ENCODE measurements around the gene PDZD11. TPM values are rescaled to one million over a fixed set of nuclear protein-coding genes. Genes with fewer than 3 reads are reported as not detected.
A peak's percentile ranks its signal among the peaks of the same experiment; 100 is the strongest.

Gene PDZD11
- total and polyA plus RNA-seq, 2 donors (not counting 1 experiment from before 2014, with no cell fraction given), result 53.3 to 142 TPM

DNA sequence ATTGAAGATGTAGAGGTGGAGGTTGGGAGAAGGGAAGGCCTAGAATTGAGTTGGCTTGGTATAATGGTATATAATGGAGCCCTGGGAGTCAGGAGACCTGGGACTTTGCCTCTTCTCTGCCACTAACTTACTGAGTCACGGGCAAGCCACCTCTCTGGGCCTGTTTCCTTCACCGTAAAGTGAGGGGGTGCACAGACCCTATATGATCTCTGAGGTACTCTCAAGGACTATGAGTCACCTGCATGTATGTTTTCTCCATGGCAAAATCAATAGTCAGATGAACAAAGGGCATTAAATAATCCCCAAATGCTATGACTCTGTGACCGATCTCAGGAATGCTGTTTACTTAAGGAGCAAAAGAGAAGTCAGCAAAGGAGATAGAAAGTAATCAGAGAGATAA lies 34.8 kb downstream of the PDZD11 start:
- Histone ChIP-seq H3K9ac (ENCODE audit: insufficient read depth, low read length) (no peak overlapping the region), H3K4me2 (ENCODE audit: extremely low read depth, insufficient read depth, low read length) (no peak overlapping the region), H3K27ac (ENCODE audit: insufficient read depth, low read length) (no peak overlapping the region), H3K4me3 (replicated peaks in 1 of 4; ENCODE audit: control extremely low read depth in 1 of 4, insufficient read depth in 1 of 4, low read depth in 3 of 4, low read length in 4 of 4) (no peak overlapping the region), H3K27me3 (ENCODE audit: control insufficient read depth, insufficient read depth, low read length) (no peaks in the 10 kb centered on the region), H2AFZ (ENCODE audit: low read length) (no peak overlapping the region), H3K4me1 (ENCODE audit: control insufficient read depth, extremely low read depth, insufficient read depth, low read length) (no peaks in the 10 kb centered on the region), H3K9me3 (ENCODE audit: control insufficient read depth, insufficient read depth, low read depth, low read length) (no peaks in the 10 kb centered on the region), H3K36me3 (ENCODE audit: control insufficient read depth, insufficient read depth, low read length) (no peaks in the 10 kb centered on the region), H4K20me1 (ENCODE audit: control insufficient read depth, extremely low read depth, insufficient read depth, low read length) (no peaks in the 10 kb centered on the region), H3K79me2 (ENCODE audit: control insufficient read depth, insufficient read depth, low read length) (no peaks in the 10 kb centered on the region)
- DNase-seq (ENCODE audit: low read depth in 2 of 2), result no peak
- TF ChIP-seq, protein P1, sequence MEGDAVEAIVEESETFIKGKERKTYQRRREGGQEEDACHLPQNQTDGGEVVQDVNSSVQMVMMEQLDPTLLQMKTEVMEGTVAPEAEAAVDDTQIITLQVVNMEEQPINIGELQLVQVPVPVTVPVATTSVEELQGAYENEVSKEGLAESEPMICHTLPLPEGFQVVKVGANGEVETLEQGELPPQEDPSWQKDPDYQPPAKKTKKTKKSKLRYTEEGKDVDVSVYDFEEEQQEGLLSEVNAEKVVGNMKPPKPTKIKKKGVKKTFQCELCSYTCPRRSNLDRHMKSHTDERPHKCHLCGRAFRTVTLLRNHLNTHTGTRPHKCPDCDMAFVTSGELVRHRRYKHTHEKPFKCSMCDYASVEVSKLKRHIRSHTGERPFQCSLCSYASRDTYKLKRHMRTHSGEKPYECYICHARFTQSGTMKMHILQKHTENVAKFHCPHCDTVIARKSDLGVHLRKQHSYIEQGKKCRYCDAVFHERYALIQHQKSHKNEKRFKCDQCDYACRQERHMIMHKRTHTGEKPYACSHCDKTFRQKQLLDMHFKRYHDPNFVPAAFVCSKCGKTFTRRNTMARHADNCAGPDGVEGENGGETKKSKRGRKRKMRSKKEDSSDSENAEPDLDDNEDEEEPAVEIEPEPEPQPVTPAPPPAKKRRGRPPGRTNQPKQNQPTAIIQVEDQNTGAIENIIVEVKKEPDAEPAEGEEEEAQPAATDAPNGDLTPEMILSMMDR (conservative IDR thresholded peaks at IDR 0.05 in 1 of 2, IDR thresholded peaks at IDR 0.05 in 1 of 2; ENCODE audit: low read depth in 1 of 2, low read length in 2 of 2), result no peak
- TF ChIP-seq EZH2 (IDR thresholded peaks at IDR 0.05; ENCODE audit: low read length, missing control alignments), result no peak

DNA sequence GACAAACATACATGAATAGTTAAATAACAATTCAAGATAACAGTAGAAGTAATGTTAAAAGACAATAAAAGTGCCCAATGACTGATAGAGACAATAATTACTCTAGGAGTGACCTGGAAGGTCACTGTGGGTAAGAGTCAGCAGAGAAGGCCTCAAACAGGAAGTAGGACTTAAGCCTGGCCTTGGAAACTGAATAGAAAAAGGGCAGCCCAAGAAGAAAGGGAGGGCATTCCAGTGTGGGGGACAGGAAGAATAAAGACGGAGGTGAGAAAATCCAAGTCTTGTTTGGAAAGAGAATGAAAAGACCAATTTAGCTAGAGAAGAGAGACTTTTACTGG lies 35.7 kb downstream of the PDZD11 start:
- no peak for DNase-seq (ENCODE audit: low read depth in 2 of 2)
- Histone ChIP-seq H3K9me3 (ENCODE audit: control insufficient read depth, insufficient read depth, low read depth, low read length) (no peaks in the 10 kb centered on the region), H3K27me3 (ENCODE audit: control insufficient read depth, insufficient read depth, low read length) (no peaks in the 10 kb centered on the region), H4K20me1 (ENCODE audit: control insufficient read depth, extremely low read depth, insufficient read depth, low read length) (no peaks in the 10 kb centered on the region), H3K4me3 (replicated peaks in 1 of 4; ENCODE audit: control extremely low read depth in 1 of 4, insufficient read depth in 1 of 4, low read depth in 3 of 4, low read length in 4 of 4) (no peak overlapping the region), H3K9ac (ENCODE audit: insufficient read depth, low read length) (no peak overlapping the region), H3K79me2 (ENCODE audit: control insufficient read depth, insufficient read depth, low read length) (no peaks in the 10 kb centered on the region), H3K27ac (ENCODE audit: insufficient read depth, low read length) (no peak overlapping the region), H2AFZ (ENCODE audit: low read length) (no peak overlapping the region), H3K4me2 (ENCODE audit: extremely low read depth, insufficient read depth, low read length) (no peak overlapping the region), H3K4me1 (ENCODE audit: control insufficient read depth, extremely low read depth, insufficient read depth, low read length) (no peaks in the 10 kb centered on the region), H3K36me3 (ENCODE audit: control insufficient read depth, insufficient read depth, low read length) (no peaks in the 10 kb centered on the region)
- TF ChIP-seq EZH2 (IDR thresholded peaks at IDR 0.05; ENCODE audit: low read length, missing control alignments), result no peak
- TF ChIP-seq, protein P1 (conservative IDR thresholded peaks at IDR 0.05 in 1 of 2, IDR thresholded peaks at IDR 0.05 in 1 of 2; ENCODE audit: low read depth in 1 of 2, low read length in 2 of 2), result no peak

DNA sequence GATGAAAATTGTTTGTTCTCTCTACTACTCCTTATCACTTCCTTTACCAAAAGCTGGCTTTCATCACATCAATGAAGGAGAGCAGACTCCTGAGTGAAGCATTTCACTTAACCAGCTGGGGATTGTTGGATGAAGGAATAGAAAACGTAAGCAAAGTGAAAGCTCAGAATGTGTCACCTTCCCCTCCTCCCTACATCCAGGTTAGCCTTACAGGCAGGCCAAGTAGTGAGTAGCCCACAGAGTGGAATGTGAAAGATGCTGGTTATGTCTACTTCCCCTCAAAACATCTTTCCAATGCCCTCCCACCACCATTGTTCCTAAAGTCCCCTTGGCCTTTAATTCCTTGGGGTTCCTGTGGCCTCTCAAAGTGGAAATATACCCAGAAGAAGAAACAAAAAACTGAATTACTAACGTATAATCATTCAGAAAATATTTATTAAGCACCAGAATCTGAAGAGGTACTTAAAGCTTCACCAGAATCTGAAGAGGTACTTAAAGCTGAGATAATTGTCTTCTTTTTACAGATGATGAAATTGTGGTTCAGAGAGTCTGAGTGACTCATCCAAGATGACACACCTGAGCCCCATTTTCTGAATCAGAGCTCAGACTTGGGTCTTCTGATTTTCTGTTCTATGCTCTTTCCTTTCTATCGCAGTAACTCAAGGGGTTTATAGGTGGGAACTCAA lies 36.2 kb downstream of the PDZD11 start:
- H3K27ac ChIP-seq (ENCODE audit: insufficient read depth, low read length), result no peak overlapping the region
- H3K36me3 ChIP-seq (ENCODE audit: control insufficient read depth, insufficient read depth, low read length), result no peaks in the 10 kb centered on the region
- no peaks in the 10 kb centered on the region for H3K4me1 ChIP-seq (ENCODE audit: control insufficient read depth, extremely low read depth, insufficient read depth, low read length)
- no peak overlapping the region for H3K4me3 ChIP-seq (replicated peaks in 1 of 4; ENCODE audit: control extremely low read depth in 1 of 4, insufficient read depth in 1 of 4, low read depth in 3 of 4, low read length in 4 of 4)
- H3K9me3 ChIP-seq (ENCODE audit: control insufficient read depth, insufficient read depth, low read depth, low read length), result no peaks in the 10 kb centered on the region
- no peak for TF ChIP-seq EZH2 (IDR thresholded peaks at IDR 0.05; ENCODE audit: low read length, missing control alignments)
- TF ChIP-seq, protein P1 (conservative IDR thresholded peaks at IDR 0.05 in 1 of 2, IDR thresholded peaks at IDR 0.05 in 1 of 2; ENCODE audit: low read depth in 1 of 2, low read length in 2 of 2), result no peak
- no peak overlapping the region for H3K9ac ChIP-seq (ENCODE audit: insufficient read depth, low read length)
- DNase-seq (ENCODE audit: low read depth in 2 of 2), result peak in 1 of 2 donors; percentile 39
- no peaks in the 10 kb centered on the region for H3K27me3 ChIP-seq (ENCODE audit: control insufficient read depth, insufficient read depth, low read length)
- no peak overlapping the region for H2AFZ ChIP-seq (ENCODE audit: low read length)
- H3K79me2 ChIP-seq (ENCODE audit: control insufficient read depth, insufficient read depth, low read length), result no peaks in the 10 kb centered on the region
- no peaks in the 10 kb centered on the region for H4K20me1 ChIP-seq (ENCODE audit: control insufficient read depth, extremely low read depth, insufficient read depth, low read length)
- H3K4me2 ChIP-seq (ENCODE audit: extremely low read depth, insufficient read depth, low read length), result no peak overlapping the region
